ENCODE results near the gene NRG3.

Gene NRG3

DNA sequence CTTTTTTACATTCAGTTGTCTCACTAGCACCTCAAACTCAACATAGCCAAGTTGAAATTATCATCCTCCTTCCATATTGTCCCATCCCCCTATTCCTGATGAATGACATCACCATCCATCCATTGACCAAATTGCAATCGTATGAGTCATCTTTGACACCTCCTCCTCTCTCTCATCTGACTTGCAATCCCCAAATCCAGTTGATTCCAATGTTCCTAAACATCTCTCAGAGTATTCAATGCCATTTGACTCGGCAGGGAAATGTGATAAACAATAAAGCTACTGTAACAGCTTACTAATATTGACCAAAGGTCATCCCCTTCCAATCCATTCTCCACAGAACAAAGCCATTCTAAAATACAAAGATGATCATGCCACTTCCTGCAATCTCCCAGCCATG is 1047.8 kb downstream of the NRG3 start:
- Histone ChIP-seq H3K9me3 (no peaks in the 10 kb centered on the region), H3K27me3 (no peaks in the 10 kb centered on the region), H3K4me1 (no peaks in the 10 kb centered on the region), H3K4me3 (ENCODE audit: low read depth, low read length) (no peak overlapping the region), H3K36me3 (no peaks in the 10 kb centered on the region)
- TF ChIP-seq CTCF (IDR thresholded peaks at IDR 0.05; ENCODE audit: low read depth, low read length) = no peak
- DNase-seq = no peak

DNA sequence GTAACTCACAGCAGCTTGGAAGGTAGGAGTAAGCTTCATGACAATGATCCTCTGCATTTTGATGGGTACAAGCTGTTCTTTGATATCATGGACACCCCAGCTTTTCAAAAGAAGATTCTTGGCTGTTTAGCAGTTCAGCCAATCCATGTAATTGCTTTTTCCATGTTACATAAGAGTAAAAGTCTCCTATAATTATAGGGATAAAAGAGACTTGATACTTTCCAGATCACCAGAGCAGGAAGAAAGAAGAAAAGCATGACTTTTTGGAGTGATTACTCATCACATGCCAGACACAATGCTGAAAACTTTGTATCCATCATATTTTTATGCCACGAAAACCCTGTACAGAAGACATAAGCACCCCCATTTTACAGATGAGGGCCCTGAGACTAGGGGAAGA is 1049.7 kb downstream of the NRG3 start:
- Histone ChIP-seq H3K9me3 (no peaks in the 10 kb centered on the region), H3K4me1 (no peaks in the 10 kb centered on the region), H3K4me3 (ENCODE audit: low read depth, low read length) (no peak overlapping the region), H3K27me3 (no peaks in the 10 kb centered on the region), H3K36me3 (no peaks in the 10 kb centered on the region)
- no peak for DNase-seq
- no peak for TF ChIP-seq CTCF (IDR thresholded peaks at IDR 0.05; ENCODE audit: low read depth, low read length)

GRCh38 chr10:82925547-82925946 is 1050.6 kb downstream of the NRG3 start:
- no peak for DNase-seq
- no peaks in the 10 kb centered on the region for H3K9me3 ChIP-seq
- TF ChIP-seq CTCF (IDR thresholded peaks at IDR 0.05; ENCODE audit: low read depth, low read length) = no peak
- H3K4me1 ChIP-seq = no peaks in the 10 kb centered on the region
- H3K36me3 ChIP-seq = no peaks in the 10 kb centered on the region
- H3K4me3 ChIP-seq (ENCODE audit: low read depth, low read length) = no peak overlapping the region
- no peaks in the 10 kb centered on the region for H3K27me3 ChIP-seq

GRCh38 chr10:82932451-82932850 is 1057.5 kb downstream of the NRG3 start:
- Histone ChIP-seq H3K27me3 (no peaks in the 10 kb centered on the region), H3K9me3 (no peaks in the 10 kb centered on the region), H3K4me3 (ENCODE audit: low read depth, low read length) (no peak overlapping the region), H3K36me3 (no peaks in the 10 kb centered on the region), H3K4me1 (no peaks in the 10 kb centered on the region)
- no peak for DNase-seq
- TF ChIP-seq CTCF (IDR thresholded peaks at IDR 0.05; ENCODE audit: low read depth, low read length) = no peak

GRCh38 chr10:82934429-82934828 is 1059.4 kb downstream of the NRG3 start:
- TF ChIP-seq CTCF (IDR thresholded peaks at IDR 0.05; ENCODE audit: low read depth, low read length) = peak; percentile 51
- H3K4me1 ChIP-seq = no peaks in the 10 kb centered on the region
- no peaks in the 10 kb centered on the region for H3K36me3 ChIP-seq
- DNase-seq = peak; percentile 13
- no peaks in the 10 kb centered on the region for H3K9me3 ChIP-seq
- no peak overlapping the region for H3K4me3 ChIP-seq (ENCODE audit: low read depth, low read length)
- no peaks in the 10 kb centered on the region for H3K27me3 ChIP-seq

GRCh38 chr10:82934947-82935346 is 1060.0 kb downstream of the NRG3 start:
- Histone ChIP-seq H3K4me3 (ENCODE audit: low read depth, low read length) (no peak overlapping the region), H3K36me3 (no peaks in the 10 kb centered on the region), H3K9me3 (no peaks in the 10 kb centered on the region), H3K4me1 (no peaks in the 10 kb centered on the region), H3K27me3 (no peaks in the 10 kb centered on the region)
- TF ChIP-seq CTCF (IDR thresholded peaks at IDR 0.05; ENCODE audit: low read depth, low read length) = no peak
- DNase-seq = no peak

Measured in BE2C (cell line).